ENCODE measurements around the gene EHBP1. TPM values are rescaled to one million over a fixed set of nuclear protein-coding genes. Genes with fewer than 3 reads are reported as not detected.

The EHBP1 gene
- total RNA-seq, 1 donor from 2014 or later, result 23.1 TPM

DNA sequence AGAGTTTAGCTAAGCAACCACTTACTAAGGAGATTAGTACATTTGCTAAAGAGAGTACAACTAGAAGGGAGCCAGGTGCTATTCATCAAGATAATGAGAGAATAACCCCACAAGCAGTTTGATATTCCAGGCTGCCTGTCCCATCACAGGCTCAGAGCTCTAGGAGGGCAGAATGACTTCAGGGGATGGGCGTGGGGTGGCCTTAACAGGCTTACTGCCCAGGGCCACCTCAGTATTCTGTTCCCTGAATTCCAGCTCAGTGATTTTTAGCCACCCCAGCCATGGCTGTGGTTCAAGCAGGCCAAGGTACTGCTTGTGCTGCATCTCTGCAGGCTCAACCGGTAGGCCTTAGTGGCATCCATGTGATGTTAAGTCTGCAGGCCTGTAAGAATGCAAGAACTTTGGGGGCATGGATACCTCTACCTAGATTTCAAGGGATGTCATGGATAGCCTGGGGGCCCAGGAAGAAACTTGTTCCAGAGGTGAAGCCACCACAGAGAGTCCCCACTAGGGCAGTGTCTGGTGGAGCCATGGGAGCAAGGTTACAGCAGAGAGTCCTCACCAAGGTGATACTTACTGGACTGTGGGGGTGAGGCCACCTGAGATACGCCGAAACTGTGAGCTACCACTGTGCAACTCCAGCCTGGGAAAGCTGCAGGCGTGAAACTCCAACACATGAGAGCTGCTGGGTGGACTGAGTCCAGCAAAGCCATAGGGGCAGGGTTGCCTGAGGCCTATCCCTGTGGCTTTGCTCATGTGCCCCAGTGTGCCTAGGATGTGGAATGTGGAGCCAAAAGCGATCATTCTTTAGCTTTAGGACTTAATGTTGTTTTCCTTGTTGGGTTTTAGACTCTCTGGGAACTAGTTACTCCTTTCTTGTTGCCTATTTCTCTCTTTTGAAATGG lies 107.7 kb downstream of the EHBP1 start:
- intact Hi-C loops (cut with micrococcal nuclease), result no loop called here

DNA sequence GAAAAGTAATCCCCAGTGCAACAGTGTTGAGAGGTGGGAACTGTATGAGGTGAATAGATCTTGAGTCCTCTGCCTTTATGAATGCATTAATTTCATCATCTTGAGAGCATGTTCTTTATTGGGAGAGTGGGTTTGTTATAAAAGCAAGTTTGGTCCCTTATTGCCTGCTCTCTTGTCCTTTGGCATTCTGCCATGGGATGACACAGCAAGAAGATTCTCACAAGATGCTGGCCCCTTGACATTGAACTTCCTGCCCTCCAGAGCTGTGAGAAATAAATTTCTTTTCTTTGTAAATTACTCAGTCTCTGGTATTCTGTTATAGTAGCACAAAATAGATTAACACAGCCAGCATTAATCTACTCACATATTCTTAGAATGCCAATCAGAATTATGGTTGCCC lies 108.6 kb downstream of the EHBP1 start:
- intact Hi-C loops (cut with micrococcal nuclease), result no loop called here

DNA sequence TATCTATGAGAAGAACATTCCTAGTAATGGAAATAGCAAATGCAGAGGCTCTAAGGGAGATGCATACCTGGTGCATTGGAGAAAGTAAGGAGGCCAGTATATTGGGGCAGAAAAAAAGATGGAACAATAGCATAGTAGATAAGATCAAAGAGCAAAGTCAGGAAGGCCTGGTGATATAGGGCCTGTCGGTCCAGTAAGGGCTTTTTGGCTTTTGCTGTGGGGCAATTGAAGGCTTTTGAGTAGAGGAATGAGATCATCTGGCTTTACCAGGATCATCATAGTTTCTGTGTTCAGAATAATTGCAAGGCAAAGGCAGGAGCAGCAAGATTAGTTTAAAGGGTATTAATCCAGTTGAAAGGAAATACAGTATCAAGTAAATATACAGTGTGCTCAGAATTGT lies 111.8 kb downstream of the EHBP1 start:
- intact Hi-C loops (cut with micrococcal nuclease), result no loop called here

DNA sequence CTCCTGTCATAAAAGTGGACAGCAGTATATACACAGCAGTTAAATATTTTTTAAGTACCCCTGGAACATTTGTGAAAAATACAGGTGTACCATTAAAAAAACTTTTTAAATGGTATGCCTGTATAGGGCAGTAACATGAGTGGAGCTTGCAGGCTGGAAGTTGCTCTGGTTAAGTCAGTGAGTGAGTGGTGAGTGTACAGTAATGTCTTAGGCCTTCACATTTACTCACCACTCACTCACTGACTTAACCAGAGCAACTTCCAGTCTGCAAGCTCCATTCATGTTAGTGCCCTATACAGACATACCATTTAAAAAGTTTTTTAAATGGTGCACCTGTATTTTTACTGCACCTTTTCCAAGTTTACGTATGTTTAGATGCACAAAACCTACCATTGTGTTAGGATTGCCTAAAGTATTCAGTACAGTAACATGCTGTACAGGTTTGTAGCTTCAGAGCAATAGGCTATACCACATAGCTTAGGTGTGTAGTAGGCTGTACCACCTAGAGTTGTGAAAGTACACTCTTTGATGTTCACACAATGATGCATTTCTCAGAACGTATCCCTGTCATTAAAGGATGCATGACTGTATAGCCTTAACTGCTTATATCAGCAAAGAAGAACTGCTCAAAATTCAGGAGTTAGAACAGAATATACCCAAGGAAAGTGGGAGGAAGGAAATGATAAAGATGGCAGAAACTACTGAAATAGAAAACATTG lies 112.6 kb downstream of the EHBP1 start:
- intact Hi-C loops (cut with micrococcal nuclease), result no loop called here

DNA sequence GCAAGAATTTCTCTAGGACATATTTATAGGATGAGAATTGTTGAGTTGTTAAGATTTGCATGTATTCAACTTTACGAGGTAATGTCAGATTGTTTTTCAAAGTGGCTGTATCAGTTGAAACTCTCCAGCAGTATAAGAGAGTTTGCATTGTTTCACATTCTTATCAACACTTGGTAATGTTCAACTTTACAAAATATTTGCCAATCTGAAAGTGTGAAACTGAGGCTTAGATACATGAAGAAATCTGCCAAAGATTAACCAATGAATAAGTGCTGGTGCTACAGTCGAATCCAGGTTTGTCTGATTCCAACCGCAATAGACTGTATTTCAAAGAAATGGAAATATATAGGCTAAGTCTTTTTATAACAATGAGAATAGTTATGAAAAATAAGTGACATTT lies 117.0 kb downstream of the EHBP1 start:
- intact Hi-C loops (cut with micrococcal nuclease), result no loop called here

DNA sequence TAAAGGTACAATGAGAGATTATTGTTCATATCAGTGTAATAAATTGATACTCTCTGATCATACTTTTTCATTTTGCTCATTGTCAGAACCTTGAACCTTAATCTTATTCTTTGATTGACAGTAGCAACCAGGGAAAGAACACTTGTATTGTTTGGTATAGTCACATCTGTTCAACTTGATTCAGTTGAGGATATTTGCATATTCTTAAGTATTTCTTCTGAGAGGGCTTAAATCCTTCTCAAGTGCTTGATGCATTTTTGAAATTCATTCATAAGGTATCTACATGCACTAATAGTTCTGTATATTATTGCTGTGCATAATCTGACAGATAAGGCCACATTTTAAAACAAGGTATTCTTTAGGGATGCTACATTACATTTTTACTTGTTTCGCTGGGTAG lies 118.9 kb downstream of the EHBP1 start:
- intact Hi-C loops (cut with micrococcal nuclease), result no loop called here

DNA sequence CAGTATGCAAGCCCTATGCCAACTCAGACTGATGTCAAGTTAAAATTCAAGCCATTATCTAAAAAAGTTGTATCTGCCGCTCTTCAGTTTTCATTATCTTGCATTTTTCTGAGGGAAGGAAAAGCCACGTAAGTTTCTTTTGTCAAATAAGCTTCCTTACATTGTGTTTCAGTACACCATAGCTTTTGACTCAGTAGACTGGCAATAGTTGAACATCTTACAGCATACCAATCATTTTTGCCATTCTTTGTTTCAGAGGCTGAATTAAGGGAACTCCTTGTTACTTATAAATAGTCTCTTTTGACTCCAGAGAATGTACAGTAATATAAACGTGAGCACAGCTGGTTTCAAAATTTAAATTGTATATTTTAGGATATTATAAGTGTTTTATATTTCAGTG lies 120.6 kb downstream of the EHBP1 start:
- intact Hi-C loops (cut with micrococcal nuclease), result no loop called here

DNA sequence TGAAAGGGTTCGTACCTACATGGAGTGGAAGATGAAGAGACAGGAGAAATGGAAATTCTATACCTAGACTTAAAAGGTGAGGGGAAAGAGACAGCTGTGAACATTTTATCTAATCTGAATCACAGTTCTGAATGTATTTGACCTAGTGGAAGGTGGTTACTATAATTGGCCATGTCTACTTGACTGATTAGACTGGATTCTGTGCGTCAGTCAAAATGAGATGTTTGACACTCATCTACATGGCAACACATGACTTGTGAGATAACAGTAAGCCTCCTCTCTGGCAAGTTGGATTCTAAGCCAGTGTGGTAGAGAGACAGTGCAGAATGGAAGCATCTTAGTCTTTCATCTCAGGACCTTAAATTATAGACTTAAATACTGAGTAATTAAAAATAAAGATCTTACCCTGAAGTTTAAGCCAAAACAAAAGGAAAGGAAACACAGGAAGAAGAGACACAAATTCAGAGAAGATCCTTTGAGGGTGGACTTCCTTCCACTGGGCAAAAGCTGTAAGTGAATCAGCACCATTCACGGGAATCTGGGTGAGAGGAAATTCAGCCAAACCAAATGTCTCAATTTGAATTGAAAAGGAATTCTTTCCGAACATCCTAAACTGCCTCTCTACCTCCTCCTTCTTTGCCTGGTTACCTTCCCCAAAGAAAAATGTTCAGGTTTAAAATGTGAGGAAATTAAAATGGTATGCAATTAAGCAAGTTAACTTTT lies 121.6 kb downstream of the EHBP1 start:
- intact Hi-C loops (cut with micrococcal nuclease), result no loop called here

DNA sequence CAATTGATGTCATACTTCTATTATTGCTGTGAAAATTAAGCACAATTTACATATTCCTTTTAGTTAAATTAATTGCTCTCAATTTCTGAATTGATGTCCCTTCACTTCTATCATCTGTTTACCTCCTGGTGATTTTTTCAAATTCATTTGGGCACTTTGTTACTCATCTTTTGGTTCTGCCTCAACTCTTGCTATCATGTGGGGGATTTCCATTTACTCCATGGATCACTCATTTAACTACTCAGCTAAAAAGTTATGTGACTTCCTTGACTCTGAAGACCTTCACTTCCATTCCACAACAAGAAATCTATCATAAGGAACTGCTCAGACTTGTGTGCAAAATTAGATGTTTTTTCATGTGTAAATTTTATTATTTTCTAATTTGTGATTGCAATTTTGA lies 126.2 kb downstream of the EHBP1 start:
- intact Hi-C loops (cut with micrococcal nuclease), result no loop called here

DNA sequence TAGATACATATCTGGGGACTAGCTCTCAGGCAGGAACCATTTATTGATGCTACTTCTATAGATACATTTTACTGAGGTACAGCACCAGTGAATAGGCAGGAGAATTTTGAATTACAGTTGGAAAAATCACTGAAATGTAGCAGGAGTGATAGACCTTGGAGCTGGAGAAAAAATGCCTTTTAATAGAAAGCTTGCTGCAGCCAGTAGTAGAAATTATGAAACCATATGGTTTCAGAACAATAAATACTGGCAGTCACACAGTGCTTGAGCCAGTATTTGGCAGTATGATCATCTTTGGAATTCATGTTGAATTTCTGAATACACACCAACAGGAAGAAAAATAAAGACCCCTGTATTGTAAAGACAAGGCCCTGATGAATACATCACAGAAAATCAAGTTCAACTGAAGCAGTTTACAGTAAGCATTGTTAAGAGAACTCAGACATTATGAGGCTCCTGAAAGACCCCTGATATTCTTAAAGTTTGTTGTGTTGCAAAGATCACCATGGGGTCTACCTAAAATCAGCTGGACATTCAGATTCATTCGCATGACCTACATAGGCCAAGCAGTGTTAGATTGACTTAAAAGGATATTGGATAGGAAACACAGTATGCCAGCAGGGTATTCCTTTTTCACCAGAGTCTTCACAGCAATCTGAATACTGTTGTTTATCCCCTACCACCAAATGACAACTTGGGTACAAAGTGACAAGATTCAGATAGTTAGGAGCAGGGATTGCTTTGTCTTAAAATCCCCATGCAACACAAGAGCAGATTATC lies 139.0 kb downstream of the EHBP1 start:
- intact Hi-C loops (cut with micrococcal nuclease), result no loop called here

DNA sequence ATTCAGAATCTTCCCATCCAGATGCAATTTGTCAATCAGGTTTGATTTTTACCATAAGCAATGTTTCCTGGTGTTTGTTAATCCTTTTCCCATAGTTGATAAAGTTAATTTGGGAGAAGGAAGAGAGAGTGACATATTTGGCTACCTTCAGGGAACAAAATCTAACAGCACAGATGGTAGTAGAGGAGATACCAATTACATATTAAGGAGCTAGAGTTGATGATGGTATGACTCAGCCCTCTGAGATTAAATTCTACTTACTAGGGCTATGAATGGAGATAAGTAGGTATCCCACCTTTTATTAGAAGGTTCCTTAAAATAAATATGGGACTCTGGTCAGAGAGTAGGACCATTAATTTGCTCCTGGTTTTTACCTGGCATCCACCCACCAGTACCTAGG lies 139.7 kb downstream of the EHBP1 start:
- intact Hi-C loops (cut with micrococcal nuclease), result no loop called here

DNA sequence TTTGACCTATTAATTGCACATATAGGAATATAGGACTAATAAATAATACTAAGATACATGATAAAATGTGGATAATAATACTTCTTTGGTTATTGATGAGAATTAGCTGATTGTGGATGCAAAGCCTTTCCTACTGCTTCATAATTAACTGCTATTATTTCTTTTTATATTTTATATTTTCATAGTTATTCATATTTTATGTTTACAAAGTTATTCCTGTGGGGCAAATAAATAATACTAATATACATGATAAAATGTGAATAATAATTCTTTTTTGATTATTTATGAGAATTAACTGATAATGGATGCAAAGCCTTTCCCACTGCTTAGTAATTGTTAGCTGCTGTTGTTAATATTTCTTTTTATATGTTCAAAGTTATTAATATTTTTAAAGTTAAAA lies 146.7 kb downstream of the EHBP1 start:
- intact Hi-C loops (cut with micrococcal nuclease), result no loop called here

DNA sequence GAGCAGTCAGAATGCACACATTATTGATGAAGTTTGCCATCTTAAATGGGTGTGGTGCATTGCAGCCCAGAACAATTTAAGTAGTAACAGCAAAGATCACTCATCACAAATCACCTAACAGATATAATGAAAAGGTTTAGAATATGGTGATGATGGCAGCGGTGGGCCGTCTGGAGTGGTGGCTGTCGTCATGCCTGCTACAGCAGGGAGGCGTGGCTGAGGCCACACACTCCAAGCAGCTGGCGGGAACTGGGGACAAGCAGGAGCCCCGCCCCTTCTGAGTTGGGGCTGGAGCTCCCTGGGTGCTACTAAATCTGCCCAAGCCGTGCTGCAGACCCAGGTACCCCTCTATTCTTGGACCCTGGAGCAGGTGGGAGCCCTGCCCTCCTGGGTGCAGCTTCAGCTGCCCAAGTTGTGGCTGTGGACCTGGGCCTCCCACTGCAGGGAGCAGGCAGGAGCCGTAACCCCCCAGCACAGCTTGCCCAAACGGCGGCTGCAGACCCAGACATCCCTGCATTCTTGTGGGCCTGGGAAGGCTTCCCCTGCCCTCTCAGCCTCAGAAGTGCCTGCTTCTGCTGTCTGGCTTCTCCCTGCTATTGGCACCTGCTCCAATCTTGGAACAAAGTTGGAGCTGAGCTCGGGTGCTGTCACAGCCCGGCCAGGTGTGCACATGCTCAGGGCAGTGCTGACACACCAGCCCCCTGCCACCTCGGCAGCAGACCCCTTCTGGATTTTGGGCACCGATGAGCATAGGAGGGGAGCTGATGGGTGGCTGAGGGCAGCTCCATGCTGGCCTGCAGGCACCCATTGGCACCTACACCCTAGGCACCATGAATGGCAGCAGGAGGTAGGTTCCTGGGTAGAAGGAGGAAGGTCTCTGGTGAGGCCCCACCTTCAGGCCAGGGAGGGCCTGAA lies 149.3 kb downstream of the EHBP1 start:
- intact Hi-C loops (cut with micrococcal nuclease), result no loop called here

DNA sequence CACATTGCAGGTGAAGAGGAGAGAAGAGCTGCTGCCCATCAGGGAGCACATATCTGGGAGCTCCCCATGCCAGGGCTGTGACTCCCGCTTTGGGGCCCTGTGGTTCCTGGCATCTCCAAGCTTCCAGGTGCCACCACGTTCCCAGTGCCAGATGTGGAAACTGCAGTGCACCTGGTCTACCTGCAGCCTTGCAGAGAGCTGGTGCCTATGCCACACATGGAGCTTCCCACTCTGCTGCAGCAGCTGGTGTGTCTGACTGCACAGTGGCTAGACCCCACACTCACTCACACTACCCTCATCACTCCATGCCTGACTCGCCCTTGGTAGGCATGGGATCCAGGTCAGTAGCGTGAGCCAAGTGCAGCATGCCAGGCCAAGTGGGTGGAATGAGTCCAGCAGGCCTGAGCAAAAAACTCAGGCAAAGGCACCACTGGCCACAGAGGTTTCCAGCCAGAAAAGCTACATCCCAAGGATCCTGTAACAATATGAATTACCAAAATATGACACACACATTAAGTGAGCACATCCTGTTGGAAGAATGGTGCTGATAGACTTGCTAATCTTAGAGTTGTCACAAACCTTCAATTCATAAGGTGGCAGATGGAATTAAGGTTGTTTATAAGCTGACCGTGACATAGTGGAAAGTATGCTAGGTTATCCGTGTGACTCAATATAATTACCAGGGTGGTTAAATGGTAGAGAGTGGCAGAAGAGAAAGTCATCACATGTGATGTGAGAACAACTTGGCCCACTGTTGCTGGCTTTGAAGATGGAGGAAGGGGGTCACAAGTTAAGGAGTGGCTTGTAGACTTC lies 150.9 kb downstream of the EHBP1 start:
- intact Hi-C loops (cut with micrococcal nuclease), result no loop called here

DNA sequence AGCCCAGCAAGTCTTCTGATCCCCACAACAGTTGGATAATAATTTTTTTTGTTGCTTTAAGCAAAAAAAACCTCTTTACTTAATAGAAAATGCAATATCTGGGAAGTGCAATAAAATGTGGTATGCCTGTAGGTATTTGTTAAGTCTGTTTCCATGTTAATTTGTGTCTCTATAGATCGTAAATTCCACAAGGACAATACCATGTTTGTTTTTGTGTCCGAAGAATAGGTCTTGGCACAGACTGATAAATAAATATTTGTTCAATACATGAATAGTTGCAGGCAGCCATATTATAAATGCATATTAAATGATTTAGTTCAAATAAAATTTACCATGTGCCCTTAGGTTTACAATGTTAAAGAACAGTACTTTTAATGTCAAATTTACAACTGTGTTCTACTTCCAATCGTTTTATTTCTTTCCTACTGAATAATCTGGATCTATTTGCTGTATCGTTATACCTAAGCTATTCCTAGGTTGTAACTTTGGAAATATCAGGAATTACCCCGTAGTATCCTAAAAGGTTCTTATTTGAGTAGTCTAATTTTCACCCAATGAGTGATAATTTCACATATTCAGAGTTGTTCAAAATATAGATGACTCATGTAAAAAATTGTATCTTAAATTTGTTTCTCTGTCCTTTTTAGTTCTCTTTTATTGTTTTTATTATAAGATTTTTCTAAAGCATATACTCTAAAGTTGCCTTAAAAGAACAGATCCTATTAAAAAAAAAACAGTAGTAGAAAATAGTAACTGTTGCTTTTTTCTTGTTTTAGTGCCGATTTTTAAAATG lies 151.8 kb downstream of the EHBP1 start:
- intact Hi-C loops (cut with micrococcal nuclease), result no loop called here

DNA sequence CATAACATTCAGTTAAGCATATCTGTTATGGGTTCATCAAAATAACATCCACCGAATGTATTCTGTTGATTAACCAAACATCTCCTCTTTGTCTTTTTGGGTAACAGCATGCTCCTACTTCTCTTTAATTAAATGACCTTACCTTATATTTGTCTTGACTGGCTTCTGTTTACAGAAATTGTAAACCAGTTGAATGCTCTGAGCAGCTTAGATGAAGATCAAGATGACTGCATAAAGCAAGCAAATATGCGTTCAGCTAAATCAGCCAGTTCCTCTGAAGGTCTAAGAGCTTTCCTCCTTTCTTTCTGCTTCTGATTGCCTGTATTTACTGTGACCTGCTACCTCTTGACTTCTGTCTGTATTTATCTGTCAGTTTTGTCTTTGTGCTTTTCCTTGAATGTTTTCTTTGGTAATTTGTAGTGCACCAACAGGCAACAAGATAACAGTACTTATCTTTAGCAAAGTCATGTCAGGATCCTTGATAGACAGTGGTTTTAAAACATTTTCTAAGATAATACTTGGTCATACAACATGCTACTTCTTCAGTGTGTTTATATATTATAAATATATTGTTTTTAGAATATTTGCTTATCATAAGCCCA lies 152.8 kb downstream of the EHBP1 start:
- intact Hi-C loops (cut with micrococcal nuclease), result no loop called here

DNA sequence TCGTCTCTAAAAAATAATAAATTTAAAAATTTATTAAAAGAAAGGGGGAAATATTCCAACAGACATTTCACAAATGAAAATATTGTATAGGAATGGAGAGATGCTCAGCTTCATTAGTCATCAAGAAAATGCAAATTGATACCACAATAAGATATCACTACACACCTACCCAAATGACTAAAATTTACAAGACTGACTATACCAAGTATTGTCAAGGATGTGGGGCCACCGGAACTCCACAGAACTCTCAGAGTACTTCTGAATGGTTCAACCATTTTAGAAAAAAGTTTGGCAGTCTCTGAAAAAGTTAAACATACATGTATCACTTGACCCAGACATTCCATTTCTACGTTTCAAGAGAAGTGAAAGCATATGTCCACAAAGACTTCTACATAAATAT lies 163.4 kb downstream of the EHBP1 start:
- intact Hi-C loops (cut with micrococcal nuclease), result no loop called here

DNA sequence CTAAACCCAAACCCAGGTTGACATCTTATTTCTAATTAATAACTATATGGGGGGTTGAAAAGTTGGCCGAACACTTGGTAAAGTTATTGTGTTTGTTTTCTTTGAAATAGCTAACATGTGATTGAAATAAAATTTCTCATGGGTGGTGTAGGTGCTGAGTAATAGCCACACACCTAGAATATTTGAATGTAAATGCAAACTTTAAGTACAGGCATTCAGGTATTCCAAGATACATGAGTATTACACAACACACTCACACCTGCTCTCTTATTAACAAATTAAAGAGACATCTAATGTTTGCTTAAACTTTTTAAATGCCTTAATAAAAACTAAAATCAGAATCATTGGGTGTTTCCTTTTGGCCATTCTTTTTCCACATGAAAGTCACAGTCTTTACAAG lies 165.5 kb downstream of the EHBP1 start:
- intact Hi-C loops (cut with micrococcal nuclease), result no loop called here

Data from T-helper 2 cell treated with Interferon-gamma antibody and Interleukin-4, amounts not matched to agents 100 ng/mL and 5 ng/mL, for 36 hours (primary cell).